Non-pigmented ciliary epithelial cell (primary cell): ENCODE results near the gene DIS3L.
"Not testable (repeated sequence)": the region's sequence is repeated elsewhere in the genome, so short reads cannot be mapped to it uniquely, and the experiment has no call there.

Source experiments
- DNase-seq: peaks from one replicate; pipeline ENCODE4 v3.0.0-alpha.2; 2010; ENCODE audit warnings: low read depth

The DIS3L gene

GRCh38 chr15:66278056-66278455 is 15.3 kb upstream of the DIS3L start:
- DNase-seq = no peak

- no peak for DNase-seq
Observed at GRCh38 chr15:66278671-66279070, 14.7 kb upstream of the DIS3L start.

- DNase-seq = no peak
Observed at GRCh38 chr15:66284271-66284670, 9.1 kb upstream of the DIS3L start.

DNA sequence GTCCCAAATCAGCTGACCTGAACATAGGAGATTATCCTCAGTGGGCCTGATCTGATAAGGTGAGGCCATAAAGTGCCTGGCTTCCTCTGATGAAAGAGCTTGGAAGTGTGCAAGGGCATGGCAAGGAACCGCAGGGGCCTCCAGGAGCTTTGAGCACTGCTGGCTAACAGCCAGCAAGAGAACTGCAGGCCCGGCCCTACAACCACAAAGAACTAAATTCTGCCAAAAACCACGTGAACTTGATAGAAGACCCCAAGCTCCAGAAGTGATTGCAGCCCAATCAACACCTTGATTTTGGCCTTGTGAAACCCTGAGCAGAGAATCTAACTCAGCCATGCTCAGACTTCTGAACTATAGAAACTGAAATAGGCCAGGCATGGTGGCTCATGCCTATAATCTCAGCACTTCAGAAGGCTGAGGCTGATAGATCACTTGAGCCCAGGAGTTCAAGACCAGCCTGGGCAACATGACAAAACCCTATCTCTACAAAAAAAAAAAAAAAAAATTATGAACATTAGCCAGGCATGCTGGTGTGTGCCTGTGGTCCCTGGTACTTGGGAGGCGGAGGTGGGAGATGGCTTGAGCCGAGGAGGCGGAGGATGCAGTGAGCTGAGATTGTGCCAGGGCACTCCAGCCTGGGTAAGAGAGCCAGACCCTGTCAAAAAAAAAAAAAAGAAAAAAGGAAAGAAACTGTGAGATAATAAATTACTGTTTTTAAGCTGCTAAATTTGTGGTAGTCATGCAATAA is 7.7 kb upstream of the DIS3L start:
- no peak for DNase-seq

DNA sequence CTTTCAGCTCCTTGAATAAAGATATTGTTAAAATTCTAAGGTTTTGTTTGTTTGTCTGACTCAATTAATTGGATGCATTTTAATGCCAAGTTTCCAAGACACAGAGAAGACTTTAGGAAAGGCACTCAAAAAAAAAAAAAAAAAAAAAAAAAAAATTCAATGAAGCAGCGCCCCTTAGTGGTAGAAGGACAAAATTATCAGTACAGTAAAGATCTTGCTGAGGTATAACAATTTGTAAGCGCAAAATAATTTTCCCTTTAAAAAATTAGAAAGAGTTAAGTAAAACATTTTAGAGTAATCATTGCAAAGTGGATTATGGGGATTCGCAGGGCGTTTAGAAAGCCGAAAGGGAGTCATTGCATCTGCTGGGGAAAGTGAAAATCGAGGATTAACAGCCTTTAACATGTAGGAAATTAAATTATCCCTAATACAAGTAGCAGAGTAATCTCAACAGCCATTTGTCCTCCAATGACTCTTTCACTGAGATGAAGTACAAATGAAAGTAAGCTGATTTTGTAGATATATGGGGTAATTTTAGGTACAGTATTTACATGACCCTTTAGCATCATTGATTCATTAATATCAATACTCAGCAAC is 5.8 kb upstream of the DIS3L start:
- DNase-seq = no peak

- DNase-seq = no peak
Observed at GRCh38 chr15:66288093-66288492, 5.3 kb upstream of the DIS3L start.

DNA sequence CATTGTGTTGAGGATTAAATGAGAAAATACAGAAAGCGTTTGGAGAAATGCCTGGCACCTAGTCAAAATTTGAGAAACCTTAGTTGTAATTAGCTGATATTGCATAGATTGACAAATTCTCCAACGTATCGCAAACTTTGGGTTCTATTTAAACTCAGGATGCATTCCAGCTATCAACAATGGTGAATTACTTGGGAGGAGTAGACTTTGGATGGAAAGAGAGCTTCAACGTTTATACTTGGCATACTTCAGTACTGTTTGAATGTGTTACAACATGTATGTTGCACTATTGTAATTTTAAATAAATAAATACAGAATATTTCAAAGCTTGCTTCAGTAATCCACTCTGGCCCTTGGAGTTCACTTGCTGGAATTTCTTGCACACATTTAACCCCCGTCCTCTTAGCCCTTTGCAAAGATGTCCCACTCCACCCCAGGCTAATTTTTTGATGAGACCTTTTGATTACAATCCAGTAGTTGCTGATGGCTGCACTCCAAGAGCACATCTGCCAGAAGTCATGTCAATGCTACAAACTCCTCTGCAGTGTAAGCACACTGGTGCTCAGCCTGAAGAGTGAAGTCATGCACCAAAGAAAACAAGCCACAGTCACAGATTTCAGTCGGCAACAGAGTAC is 4.7 kb upstream of the DIS3L start:
- DNase-seq = no peak

- no peak for DNase-seq
Observed at GRCh38 chr15:66290007-66290406, 3.4 kb upstream of the DIS3L start.

DNA sequence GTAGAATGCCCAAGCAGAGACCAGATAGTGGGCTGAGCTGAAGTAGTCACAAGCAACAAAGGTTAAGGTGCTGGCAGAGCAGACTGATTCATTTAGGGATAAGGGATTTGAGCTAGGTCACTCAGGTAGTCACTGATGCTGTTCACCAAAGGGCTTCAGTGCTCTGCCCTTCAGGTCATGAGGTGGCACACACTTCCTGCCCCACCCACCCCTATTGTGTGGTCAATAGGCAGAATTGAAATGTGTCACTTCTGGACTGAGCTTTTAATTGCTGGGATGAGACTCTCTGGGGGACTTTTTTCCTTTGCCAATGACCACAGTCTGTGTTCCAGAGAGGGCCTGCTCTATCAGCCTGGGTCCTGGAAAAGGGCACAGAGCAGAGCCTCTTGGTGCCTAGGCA is 2.9 kb upstream of the DIS3L start:
- no peak for DNase-seq

- DNase-seq = no peak
Observed at GRCh38 chr15:66291816-66292570, 1.4 kb upstream of the DIS3L start.

GRCh38 chr15:66292571-66293418 is 573 bp upstream of the DIS3L start:
- DNase-seq = no peak

GRCh38 chr15:66294157-66294931 is 976 bp downstream of the DIS3L start:
- DNase-seq = peak; percentile 41

DNA sequence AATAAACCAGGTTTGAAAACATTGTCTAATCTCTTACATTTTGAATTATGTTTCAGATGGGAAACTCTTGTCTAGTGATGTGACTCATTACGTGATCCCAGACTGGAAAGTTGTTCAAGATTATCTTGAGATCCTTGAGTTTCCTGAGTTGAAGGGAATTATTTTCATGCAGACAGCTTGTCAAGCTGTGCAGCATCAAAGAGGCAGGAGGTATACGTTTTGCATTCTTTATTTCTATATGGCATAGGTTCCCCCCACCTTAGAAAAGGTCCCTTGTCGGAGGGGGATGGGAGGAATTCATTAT is 1.5 kb downstream of the DIS3L start:
- DNase-seq = no peak

- no peak for DNase-seq
Observed at GRCh38 chr15:66296186-66296585, 2.8 kb downstream of the DIS3L start.

DNA sequence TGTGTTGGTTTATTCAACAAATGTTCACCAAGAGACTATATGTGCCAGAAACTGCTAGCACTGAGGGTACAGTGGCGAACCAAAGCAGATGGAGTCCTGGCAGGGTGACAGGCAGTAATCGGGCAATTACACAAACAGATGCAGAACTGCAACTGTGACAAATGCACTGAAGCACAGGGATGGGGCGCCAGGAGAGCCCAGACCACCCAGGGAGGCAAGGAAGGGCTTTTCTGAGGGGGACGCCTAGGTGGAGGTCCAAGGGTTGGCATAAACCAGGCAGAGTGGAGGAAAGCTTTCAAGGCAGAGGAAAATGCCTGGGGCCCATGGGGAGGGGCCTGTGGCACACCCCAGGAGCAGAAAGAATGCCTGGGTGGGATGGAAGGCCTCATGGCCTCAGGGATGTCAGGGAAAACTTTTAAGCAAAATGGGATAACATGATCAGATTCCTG is 5.5 kb downstream of the DIS3L start:
- no peak for DNase-seq

DNA sequence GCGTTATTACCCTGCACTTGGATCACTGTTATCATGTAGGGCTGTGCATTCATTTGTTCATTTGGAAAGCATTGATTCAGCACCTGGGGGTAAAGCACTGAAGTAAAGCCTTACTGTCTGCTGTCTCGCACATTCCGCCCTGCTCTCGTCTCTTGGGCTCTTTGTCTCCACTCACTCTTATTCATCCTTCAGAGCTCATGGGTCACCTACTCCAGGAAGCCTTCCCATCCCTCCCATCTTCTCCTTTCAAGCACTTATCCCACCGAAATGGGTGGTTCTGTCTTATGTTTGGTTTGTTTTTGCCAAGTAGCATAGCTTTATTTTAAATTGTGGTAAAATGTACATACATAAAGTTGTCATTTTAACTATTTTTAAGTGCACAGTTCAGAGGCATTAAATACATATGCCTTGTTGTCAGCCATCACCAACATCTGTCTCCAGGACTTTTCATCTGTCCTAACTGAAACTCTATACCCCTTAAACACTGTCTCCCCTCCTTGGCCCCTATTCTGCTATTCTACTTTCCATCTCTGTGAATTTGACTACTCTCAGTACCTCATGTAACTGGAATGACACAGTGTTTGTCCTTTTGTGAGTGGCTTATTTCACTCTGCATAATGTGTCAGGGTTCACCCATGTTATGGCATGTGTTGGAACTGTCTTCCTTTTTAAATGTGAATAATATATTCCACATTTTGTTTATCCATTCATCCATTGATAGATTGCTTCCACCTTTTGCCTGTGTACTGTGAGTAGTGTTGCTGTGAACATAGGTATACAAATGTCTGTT is 9.3 kb downstream of the DIS3L start:
- DNase-seq = no peak

GRCh38 chr15:66304425-66304824 is 11.1 kb downstream of the DIS3L start:
- DNase-seq = not testable (repeated sequence)

DNA sequence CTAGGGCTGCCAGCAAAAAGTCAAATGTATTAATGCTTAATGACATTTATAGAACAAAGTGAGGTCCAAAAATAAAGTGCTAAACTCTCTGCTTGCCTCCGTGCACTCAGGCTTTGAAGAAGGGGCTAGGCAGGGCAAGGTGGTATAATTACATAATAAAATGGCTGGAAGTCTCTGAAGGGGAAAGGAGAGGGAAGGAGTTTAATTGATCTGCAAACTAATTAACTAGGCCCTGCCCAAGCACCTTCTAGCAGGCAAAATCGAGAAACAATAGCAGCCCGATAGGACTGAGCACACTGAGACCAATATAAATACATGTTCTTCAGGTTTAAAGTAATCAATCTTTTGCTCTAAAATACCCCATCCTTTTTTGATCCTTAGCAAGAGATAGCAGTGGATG is 13.0 kb downstream of the DIS3L start:
- DNase-seq = no peak

- no peak for DNase-seq
Observed at GRCh38 chr15:66308531-66308930, 15.2 kb downstream of the DIS3L start.

DNA sequence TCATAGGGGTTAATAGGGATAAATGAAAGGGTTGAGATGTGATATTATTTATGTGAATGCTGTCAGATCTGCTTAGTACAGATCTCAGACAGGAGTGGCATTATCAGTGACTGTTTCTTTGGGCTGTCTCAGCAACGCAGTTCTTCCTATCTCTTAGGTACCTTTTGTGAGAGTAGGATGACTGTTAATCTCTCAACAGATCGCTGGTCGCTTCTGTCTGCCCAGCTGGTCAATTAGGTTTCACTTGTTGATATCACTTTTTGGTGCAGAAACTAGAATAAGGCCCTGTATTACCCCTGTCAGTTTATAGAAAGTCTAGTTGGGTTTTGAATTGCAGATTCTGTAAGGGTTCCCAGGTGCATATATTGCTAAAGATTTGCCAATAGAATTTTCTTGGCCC is 16.5 kb downstream of the DIS3L start:
- DNase-seq = no peak
